K562 (cell line): Measurements from ENCODE around the gene RAI1. TPM values are rescaled to one million over a fixed set of nuclear protein-coding genes. Genes with fewer than 3 reads are reported as not detected.

Experiments used
- ATAC-seq: fragments of 200-7000 bp; cut with Tn5 transposase; 3 replicates; pipeline ENCODE4 v1.9.1; 2020; ENCODE audit warnings: moderate library complexity
- BruUV-seq: library from RNA; stranded (reverse); fragments of 400-500 nt; replicated peaks from 2 replicates; lab custom pipeline; 2021; lab: Mats Ljungman, UMichigan
- CTCF ChIA-PET: fragments of 300-600 bp; formaldehyde crosslinking; extraction: SDS; loops from one replicate; lab custom pipeline; 2021; ENCODE audit warnings: low intra/inter-chr PET ratio; lab: Yijun Ruan, JAX
- POLR2A ChIA-PET: fragments of 300-600, 350-650 bp; sonication (Branson Sonifier 250); formaldehyde crosslinking; extraction: SDS; loops from one replicate; lab custom pipeline; 2021; ENCODE audit warnings: antibody characterized with exemption, inconsistent platforms; lab: Yijun Ruan, JAX
- DNase-seq, 4 experiments: peaks; one replicate each; pipeline versions ENCODE4 v3.0.0 to v3.0.0-alpha.2; 2011 to 2018; ENCODE audit warnings: low spot score in 3 of 4, mixed read lengths in 3 of 4; ENCODE audit errors: extremely low read depth in 1 of 4
- FAIRE-seq: peaks from 2 replicates; lab custom pipeline; 2011; peaks lifted over from hg19 to GRCh38; lab: Jason Lieb, UNC
- H2AFZ ChIP-seq: 2 replicates; pipeline ENCODE4 v1.6.0; 2011; ENCODE audit warnings: low read depth, low read length, control low read depth, inconsistent platforms
- H3K27ac ChIP-seq: fragments of 200-600 bp; 3 replicates; pipeline ENCODE4 v1.8.0; 2011; ENCODE audit warnings: low read depth, mild to moderate bottlenecking, control low read depth, inconsistent platforms, low read length, moderate library complexity, mixed read lengths; ENCODE audit errors: extremely low read depth
- H3K27me3 ChIP-seq, 2 experiments: fragments of 300-600 bp in 1 of 2; 2 replicates in 1 of 2; 3 replicates in 1 of 2; pipeline versions ENCODE4 v1.6.0 to v1.8.0; 2011; ENCODE audit warnings: inconsistent platforms in 2 of 2, low read length in 2 of 2, mild to moderate bottlenecking in 1 of 2, mixed read lengths in 1 of 2, moderate library complexity in 1 of 2; ENCODE audit not compliant: control insufficient read depth in 2 of 2, insufficient read depth in 2 of 2
- H3K36me3 ChIP-seq: fragments of 300-600 bp; 3 replicates; pipeline ENCODE4 v1.8.0; 2011; ENCODE audit warnings: mild to moderate bottlenecking, low read length, inconsistent platforms; ENCODE audit not compliant: control insufficient read depth, insufficient read depth
- H3K4me1 ChIP-seq, 2 experiments: fragments of 200-600 bp in 1 of 2; replicated peaks in 1 of 2; 2 replicates in 1 of 2; 3 replicates in 1 of 2; pipeline versions ENCODE4 v1.5.1 to v1.8.0; 2011; ENCODE audit warnings: inconsistent platforms in 2 of 2, low read length in 2 of 2, mild to moderate bottlenecking in 1 of 2, mixed read lengths in 1 of 2, moderate library complexity in 1 of 2; ENCODE audit not compliant: control insufficient read depth in 2 of 2, insufficient read depth in 2 of 2
- H3K4me2 ChIP-seq: 2 replicates; pipeline ENCODE4 v1.6.1; 2011; ENCODE audit warnings: low read length, control low read depth, inconsistent platforms, mixed read lengths; ENCODE audit not compliant: insufficient read depth
- H3K4me3 ChIP-seq: fragments of 200-600 bp; sonication (generic), shearing (Covaris generic); 2 replicates; pipeline ENCODE4 v1.5.1; 2016; ENCODE audit warnings: control low read depth, inconsistent platforms
- H3K79me2 ChIP-seq: fragments of 200-600 bp; 3 replicates; pipeline ENCODE4 v1.8.0; 2011; ENCODE audit warnings: low read length, inconsistent platforms; ENCODE audit not compliant: control insufficient read depth, insufficient read depth
- H3K9ac ChIP-seq, 2 experiments: 2 replicates each; pipeline versions ENCODE4 v1.6.0 to v1.6.1; 2011; ENCODE audit warnings: low read depth in 2 of 2, low read length in 2 of 2, control low read depth in 1 of 2, inconsistent platforms in 1 of 2, mild to moderate bottlenecking in 1 of 2, mixed read lengths in 1 of 2; ENCODE audit not compliant: insufficient read depth in 1 of 2
- H3K9me1 ChIP-seq: one replicate; pipeline ENCODE4 v1.6.0; 2011; ENCODE audit warnings: inconsistent platforms, mild to moderate bottlenecking, low read length, moderate library complexity; ENCODE audit not compliant: control insufficient read depth, insufficient read depth
- H3K9me3 ChIP-seq: replicated peaks from 2 replicates; pipeline ENCODE4 v1.5.1; 2011; ENCODE audit warnings: low read depth, low read length, inconsistent platforms; ENCODE audit not compliant: control insufficient read depth, insufficient read depth
- H4K20me1 ChIP-seq: replicated peaks from 2 replicates; pipeline ENCODE4 v1.6.1; 2011; ENCODE audit warnings: low read length, inconsistent platforms, mixed read lengths; ENCODE audit not compliant: control insufficient read depth, insufficient read depth
- DMBX1 ChIP-seq: fragments of 250-450 bp; sonication (Bioruptor Pico); IDR thresholded peaks from 2 replicates; pipeline ENCODE4 v1.8.0; 2022; ENCODE audit warnings: inconsistent platforms, mild to moderate bottlenecking, moderate library complexity, borderline replicate concordance
- EGR1 ChIP-seq: fragments of 450-650 bp; conservative IDR thresholded peaks from 2 replicates; pipeline ENCODE4 v1.6.1; 2017; ENCODE audit warnings: mild to moderate bottlenecking
- ESRRB ChIP-seq: fragments of 250-450 bp; sonication (Bioruptor Pico); IDR thresholded peaks from 2 replicates; pipeline ENCODE4 v1.5.0; 2020; ENCODE audit warnings: mild to moderate bottlenecking, moderate library complexity, borderline replicate concordance
- ILF3 ChIP-seq: fragments of 450-650 bp; IDR thresholded peaks from 2 replicates; pipeline ENCODE4 v1.6.1; 2018; ENCODE audit warnings: antibody characterized with exemption, mild to moderate bottlenecking, moderate library complexity, borderline replicate concordance
- PHF8 ChIP-seq: fragments of 200-600 bp; sonication (generic); IDR thresholded peaks from 2 replicates; pipeline ENCODE4 v1.6.1; 2012; ENCODE audit warnings: mixed run types, mild to moderate bottlenecking, inconsistent platforms, low read length, moderate library complexity, borderline replicate concordance
- RBM39 ChIP-seq: fragments of 200-400 bp; formaldehyde crosslinking; optimal IDR thresholded peaks from 2 replicates; pipeline ENCODE3; 2018; ENCODE audit warnings: low read depth, low read length
- SMARCA5 ChIP-seq: fragments of 450-650 bp; IDR thresholded peaks from 2 replicates; pipeline ENCODE4 v1.6.1; 2016
- SRSF1 ChIP-seq: fragments of 200-400 bp; formaldehyde crosslinking; IDR thresholded peaks from 2 replicates; pipeline ENCODE4 v1.6.1; 2017; ENCODE audit warnings: mild to moderate bottlenecking, low read depth, low read length, moderate library complexity
- STAT5B ChIP-seq: fragments of 250-450 bp; sonication (Bioruptor Pico); IDR thresholded peaks from 2 replicates; pipeline ENCODE4 v1.8.0; 2021; ENCODE audit warnings: mild to moderate bottlenecking, inconsistent platforms
- XRCC4 ChIP-seq: IDR thresholded peaks from one replicate; pipeline ENCODE4 v1.6.1; 2011; ENCODE audit not compliant: insufficient read depth, insufficient read length; ENCODE audit errors: extremely low read depth
- ZNF3 ChIP-seq: fragments of 250-450 bp; sonication (Bioruptor Pico); IDR thresholded peaks from 2 replicates; pipeline ENCODE4 v1.5.0; 2021; ENCODE audit warnings: mild to moderate bottlenecking, moderate library complexity
- WGBS: fragments of 100-300 bp; shearing (Covaris generic); methylation state at CpG from one replicate; pipeline ENCODE4 v1.1.6; 2016; ENCODE audit warnings: low coverage, mixed read lengths; ENCODE audit not compliant: insufficient coverage; ENCODE audit errors: missing lambda C conversion rate; 5-methylcytosine and 5-hydroxymethylcytosine counted together
- in situ Hi-C: fragments of 300-500 bp; cut with MboI; formaldehyde crosslinking; loops from 4 replicates; pipeline ENCODE4 v1.15.0; 2018; ENCODE audit warnings: inconsistent platforms, mixed read lengths
- intact Hi-C: fragments of 100-400 bp; cut with micrococcal nuclease; formaldehyde crosslinking; loops from 2 replicates; pipeline ENCODE4 v1.14.2; 2022
- polyA plus RNA-seq, 8 experiments: library from polyadenylated mRNA; depleted of rRNA in 4 of 8; stranded (reverse) in 5 of 8; unstranded in 3 of 8; fragments of >200 nt; fragmentation: Nextera tagmentation in 2 of 8; fragmentation: Illumina TruSeq in 1 of 8; extraction: Ambion mirVana in 2 of 8; extraction: Trizol in 1 of 8; gene quantifications; 2 replicates each; pipeline versions ENCODE4 v1.2.1 to v1.2.3, GENCODE V29; 2011 to 2014; ENCODE audit warnings: inconsistent platforms in 1 of 8, missing spikeins in 1 of 8
- total RNA-seq, 7 experiments: library from RNA; depleted of rRNA in 6 of 7; stranded (reverse); fragments of >200 nt in 6 of 7; fragmentation: Illumina TruSeq in 2 of 7; extraction: Trizol in 2 of 7; gene quantifications; 2 replicates each; pipeline versions ENCODE4 v1.2.1 to v1.2.3, GENCODE V29; 2011 to 2021; ENCODE audit warnings: low replicate concordance in 1 of 7
- TF ChIP-seq, protein P1 (sequence below): fragments of 250-450 bp; sonication (Bioruptor Pico); IDR thresholded peaks from 2 replicates; pipeline ENCODE4 v1.9.0; 2021; ENCODE audit warnings: mild to moderate bottlenecking
- TF ChIP-seq, protein P2 (sequence below): fragments of 450-650 bp; formaldehyde crosslinking; IDR thresholded peaks from 2 replicates; pipeline ENCODE4 v1.4.0; 2022; ENCODE audit warnings: mild to moderate bottlenecking, moderate library complexity
- TF ChIP-seq, protein P3 (sequence below): fragments of 450-650 bp; conservative IDR thresholded peaks from 2 replicates; pipeline ENCODE4 v1.6.1; 2016; ENCODE audit warnings: missing genetic modification characterization, low read depth, mild to moderate bottlenecking, control low read depth, missing compliant biosample characterization

Gene RAI1
- total and polyA plus RNA-seq, 9 of the 15 experiments (the other 6 are each of a cell fraction or from before 2014, with no cell fraction given): 0.68 to 19.9 (median 5.5) TPM

DNA sequence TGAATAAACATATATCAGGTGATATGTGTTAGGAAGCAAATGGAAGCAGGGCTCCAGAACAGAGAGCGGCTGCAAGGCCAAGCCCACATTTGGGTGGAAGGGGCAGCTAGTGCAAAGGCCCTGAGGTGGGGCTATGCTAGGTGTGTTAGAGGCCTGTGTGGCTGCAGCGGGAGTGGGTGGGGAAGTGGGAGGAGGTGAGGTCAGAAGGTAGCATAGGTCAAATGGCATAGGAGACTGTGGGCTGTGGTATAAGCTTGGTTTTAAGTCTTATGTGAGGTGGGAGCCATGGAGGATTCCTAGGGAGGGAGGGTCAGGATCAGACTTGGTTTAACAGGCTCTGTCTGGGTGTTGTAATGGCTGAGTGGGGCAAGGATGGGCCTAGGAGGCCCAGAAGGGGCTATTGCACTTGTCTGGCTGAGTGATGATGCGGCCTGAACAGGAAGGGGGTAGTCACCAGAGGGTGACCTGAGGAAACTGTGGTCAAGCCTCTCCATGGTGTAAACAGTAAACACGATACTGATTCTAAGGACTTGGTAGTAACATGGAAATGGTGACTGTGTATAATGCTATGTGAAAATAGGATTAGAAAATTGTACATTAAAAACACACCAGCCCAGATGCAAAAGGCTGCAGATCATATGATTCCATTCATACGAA is 31.1 kb downstream of the RAI1 start:
- ChIA-PET POLR2A (interaction anchor here (1.0 kb wide), 1 partner anchor 9 kb away, joined by 5 read pairs; no protein-coding TSS in a partner anchor), CTCF (no interaction called here)
- 78% methylated on average over 5 of the region's 5 CpGs for WGBS
- H2AFZ ChIP-seq: no peak overlapping the region
- in situ Hi-C loops: no loop called here
- H4K20me1 ChIP-seq: peaks cover 8% of the 10 kb centered on the region; the same call in 1 of the 2 replicates
- no peak overlapping the region for H3K9ac ChIP-seq
- H3K27me3 ChIP-seq: no peaks in the 10 kb centered on the region
- no peaks in the 10 kb centered on the region for H3K36me3 ChIP-seq
- intact Hi-C loops: no loop called here
- FAIRE-seq (no peak), ATAC-seq (no peak), DNase-seq (no peak)
- TF ChIP-seq, protein P1, sequence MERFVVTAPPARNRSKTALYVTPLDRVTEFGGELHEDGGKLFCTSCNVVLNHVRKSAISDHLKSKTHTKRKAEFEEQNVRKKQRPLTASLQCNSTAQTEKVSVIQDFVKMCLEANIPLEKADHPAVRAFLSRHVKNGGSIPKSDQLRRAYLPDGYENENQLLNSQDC (CRISPR knock-in tag): no peak
- TF ChIP-seq PHF8 (no peak), RBM39 (no peak), ZNF3 (no peak), SRSF1 (no peak), ESRRB (CRISPR knock-in tag) (no peak), DMBX1 (no peak), STAT5B (CRISPR knock-in tag) (no peak), SMARCA5 (0 out of 2 replicates have a peak, but pooled peaks have one; percentile 20), ILF3 (no peak), XRCC4 (no peak), EGR1 (0 out of 2 replicates have a peak, but pooled peaks have one; percentile 24)
- TF ChIP-seq, protein P2, sequence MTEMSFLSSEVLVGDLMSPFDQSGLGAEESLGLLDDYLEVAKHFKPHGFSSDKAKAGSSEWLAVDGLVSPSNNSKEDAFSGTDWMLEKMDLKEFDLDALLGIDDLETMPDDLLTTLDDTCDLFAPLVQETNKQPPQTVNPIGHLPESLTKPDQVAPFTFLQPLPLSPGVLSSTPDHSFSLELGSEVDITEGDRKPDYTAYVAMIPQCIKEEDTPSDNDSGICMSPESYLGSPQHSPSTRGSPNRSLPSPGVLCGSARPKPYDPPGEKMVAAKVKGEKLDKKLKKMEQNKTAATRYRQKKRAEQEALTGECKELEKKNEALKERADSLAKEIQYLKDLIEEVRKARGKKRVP: no peak
- TF ChIP-seq, protein P3, sequence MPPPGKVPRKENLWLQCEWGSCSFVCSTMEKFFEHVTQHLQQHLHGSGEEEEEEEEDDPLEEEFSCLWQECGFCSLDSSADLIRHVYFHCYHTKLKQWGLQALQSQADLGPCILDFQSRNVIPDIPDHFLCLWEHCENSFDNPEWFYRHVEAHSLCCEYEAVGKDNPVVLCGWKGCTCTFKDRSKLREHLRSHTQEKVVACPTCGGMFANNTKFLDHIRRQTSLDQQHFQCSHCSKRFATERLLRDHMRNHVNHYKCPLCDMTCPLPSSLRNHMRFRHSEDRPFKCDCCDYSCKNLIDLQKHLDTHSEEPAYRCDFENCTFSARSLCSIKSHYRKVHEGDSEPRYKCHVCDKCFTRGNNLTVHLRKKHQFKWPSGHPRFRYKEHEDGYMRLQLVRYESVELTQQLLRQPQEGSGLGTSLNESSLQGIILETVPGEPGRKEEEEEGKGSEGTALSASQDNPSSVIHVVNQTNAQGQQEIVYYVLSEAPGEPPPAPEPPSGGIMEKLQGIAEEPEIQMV (tag): no peak
- no TSS peak for BruUV-seq
- no peaks in the 10 kb centered on the region for H3K9me1 ChIP-seq
- H3K9me3 ChIP-seq: no peaks in the 10 kb centered on the region
- no peak overlapping the region for H3K27ac ChIP-seq
- H3K79me2 ChIP-seq: peaks cover 11% of the 10 kb centered on the region
- no peak overlapping the region for H3K4me2 ChIP-seq
- H3K4me3 ChIP-seq: no peak overlapping the region
- peaks cover 0 to 34% of the 10 kb centered on the region in 2 experiments; a peak in 4 of 5 replicates for H3K4me1 ChIP-seq
